SK-N-SH (cell line): Measurements from ENCODE around the gene SLC2A10.

Experiments used
- EP300 ChIP-seq, 2 experiments: IDR thresholded peaks; 2 replicates each; pipeline versions ENCODE4 v1.4.0 to v1.6.1; 2012; ENCODE audit warnings: borderline replicate concordance in 1 of 2, low read depth in 1 of 2, low read length in 1 of 2
- EZH2phosphoT487 ChIP-seq: fragments of 200-600 bp; sonication (generic); IDR thresholded peaks from 2 replicates; pipeline ENCODE4 v1.6.1; 2017; ENCODE audit warnings: low read depth, mixed run types, mild to moderate bottlenecking, antibody characterized with exemption, moderate library complexity, borderline replicate concordance
- MXI1 ChIP-seq: IDR thresholded peaks from 2 replicates; pipeline ENCODE4 v1.6.1; 2012; ENCODE audit warnings: mild to moderate bottlenecking, low read depth, low read length, improper control_type of control experiment
- RCOR1 ChIP-seq: fragments of 150-350 bp; IDR thresholded peaks from 2 replicates; pipeline ENCODE4 v1.6.1; 2017; ENCODE audit warnings: antibody characterized with exemption, low read length
- RFX5 ChIP-seq: IDR thresholded peaks from 2 replicates; pipeline ENCODE4 v1.6.1; 2012; ENCODE audit warnings: mild to moderate bottlenecking, improper control_type of control experiment, low read length
- TAF1 ChIP-seq: IDR thresholded peaks from 2 replicates; pipeline ENCODE4 v1.6.1; 2012; ENCODE audit warnings: low read depth, mild to moderate bottlenecking, low read length, moderate library complexity, borderline replicate concordance
- TF ChIP-seq, protein P1 (sequence below): fragments of 200-600 bp; sonication (generic); IDR thresholded peaks from 2 replicates; pipeline ENCODE4 v1.6.1; 2017; ENCODE audit warnings: antibody characterized with exemption, mild to moderate bottlenecking, moderate library complexity
- TF ChIP-seq, protein P2 (sequence below): fragments of 150-350 bp; IDR thresholded peaks from 2 replicates; pipeline ENCODE4 v1.6.1; 2017; ENCODE audit warnings: antibody characterized with exemption, low read length, low read depth, borderline replicate concordance

DNA sequence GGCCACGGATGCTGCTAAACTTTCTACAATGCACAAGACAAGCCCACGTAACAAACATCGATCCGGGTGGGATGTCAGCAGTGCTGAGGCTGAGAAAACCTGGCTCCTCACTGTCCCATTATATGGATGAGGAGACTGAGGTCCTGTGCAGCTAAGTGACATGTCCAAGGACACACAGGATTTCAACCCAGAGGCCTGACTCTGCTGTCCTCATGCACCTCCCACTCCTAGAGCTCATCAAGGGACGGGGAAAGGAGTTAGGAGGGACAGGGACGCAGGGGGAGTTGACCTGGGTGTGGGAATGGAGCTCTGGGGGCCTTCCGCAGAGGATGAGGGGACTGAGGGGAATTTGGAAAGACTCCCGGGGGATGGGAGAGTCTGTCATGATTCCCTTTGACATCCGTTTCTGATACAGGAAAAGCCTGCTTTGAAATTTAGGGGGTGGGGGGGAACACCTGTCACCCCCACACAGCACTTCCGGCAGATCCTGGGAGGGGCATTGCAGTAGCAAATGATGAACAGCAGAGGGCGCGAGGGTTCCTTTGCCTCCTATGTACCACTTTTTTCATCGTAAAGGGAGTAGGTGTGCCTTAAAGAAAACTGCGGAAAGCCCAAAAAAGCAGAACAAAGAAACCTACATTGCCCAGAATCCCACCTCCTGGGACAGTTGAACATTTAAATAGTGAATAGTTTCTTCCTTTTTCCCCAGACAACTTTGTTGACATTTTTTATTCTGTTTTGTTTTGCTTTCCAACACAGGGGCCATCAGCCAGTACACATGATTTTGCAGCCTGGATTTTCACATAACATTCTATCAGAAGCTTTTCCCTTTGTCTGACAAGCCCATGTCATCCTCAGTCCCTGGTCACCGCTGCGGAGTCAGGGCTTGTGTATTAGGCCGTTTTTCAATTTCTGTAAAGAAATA lies 48.6 kb downstream of the SLC2A10 start:
- TF ChIP-seq, protein P1, sequence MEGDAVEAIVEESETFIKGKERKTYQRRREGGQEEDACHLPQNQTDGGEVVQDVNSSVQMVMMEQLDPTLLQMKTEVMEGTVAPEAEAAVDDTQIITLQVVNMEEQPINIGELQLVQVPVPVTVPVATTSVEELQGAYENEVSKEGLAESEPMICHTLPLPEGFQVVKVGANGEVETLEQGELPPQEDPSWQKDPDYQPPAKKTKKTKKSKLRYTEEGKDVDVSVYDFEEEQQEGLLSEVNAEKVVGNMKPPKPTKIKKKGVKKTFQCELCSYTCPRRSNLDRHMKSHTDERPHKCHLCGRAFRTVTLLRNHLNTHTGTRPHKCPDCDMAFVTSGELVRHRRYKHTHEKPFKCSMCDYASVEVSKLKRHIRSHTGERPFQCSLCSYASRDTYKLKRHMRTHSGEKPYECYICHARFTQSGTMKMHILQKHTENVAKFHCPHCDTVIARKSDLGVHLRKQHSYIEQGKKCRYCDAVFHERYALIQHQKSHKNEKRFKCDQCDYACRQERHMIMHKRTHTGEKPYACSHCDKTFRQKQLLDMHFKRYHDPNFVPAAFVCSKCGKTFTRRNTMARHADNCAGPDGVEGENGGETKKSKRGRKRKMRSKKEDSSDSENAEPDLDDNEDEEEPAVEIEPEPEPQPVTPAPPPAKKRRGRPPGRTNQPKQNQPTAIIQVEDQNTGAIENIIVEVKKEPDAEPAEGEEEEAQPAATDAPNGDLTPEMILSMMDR, result peak; percentile 98
- TF ChIP-seq, protein P2, sequence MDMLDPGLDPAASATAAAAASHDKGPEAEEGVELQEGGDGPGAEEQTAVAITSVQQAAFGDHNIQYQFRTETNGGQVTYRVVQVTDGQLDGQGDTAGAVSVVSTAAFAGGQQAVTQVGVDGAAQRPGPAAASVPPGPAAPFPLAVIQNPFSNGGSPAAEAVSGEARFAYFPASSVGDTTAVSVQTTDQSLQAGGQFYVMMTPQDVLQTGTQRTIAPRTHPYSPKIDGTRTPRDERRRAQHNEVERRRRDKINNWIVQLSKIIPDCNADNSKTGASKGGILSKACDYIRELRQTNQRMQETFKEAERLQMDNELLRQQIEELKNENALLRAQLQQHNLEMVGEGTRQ, result no peak
- TF ChIP-seq MXI1 (no peak), RCOR1 (no peak), RFX5 (no peak), TAF1 (no peak), EP300 (IDR thresholded peaks at IDR 0.05; ENCODE audit: borderline replicate concordance in 1 of 2, low read depth in 1 of 2, low read length in 1 of 2) (no peak), EZH2phosphoT487 (no peak)
